B cell (primary cell): ENCODE measurements around the gene MMAB.

ENCODE experiments used
- EZH2 ChIP-seq: IDR thresholded peaks from 2 replicates; pipeline ENCODE4 v1.6.1; 2012; ENCODE audit warnings: borderline replicate concordance, low read depth, mild to moderate bottlenecking, moderate library complexity, low read length; ENCODE audit not compliant: insufficient read depth, poor library complexity, severe bottlenecking
- TF ChIP-seq, protein P1 (sequence below): fragments of 200-600 bp; IDR thresholded peaks from one replicate; pipeline ENCODE4 v1.8.0; 2022; ENCODE audit warnings: antibody characterized with exemption, mild to moderate bottlenecking

DNA sequence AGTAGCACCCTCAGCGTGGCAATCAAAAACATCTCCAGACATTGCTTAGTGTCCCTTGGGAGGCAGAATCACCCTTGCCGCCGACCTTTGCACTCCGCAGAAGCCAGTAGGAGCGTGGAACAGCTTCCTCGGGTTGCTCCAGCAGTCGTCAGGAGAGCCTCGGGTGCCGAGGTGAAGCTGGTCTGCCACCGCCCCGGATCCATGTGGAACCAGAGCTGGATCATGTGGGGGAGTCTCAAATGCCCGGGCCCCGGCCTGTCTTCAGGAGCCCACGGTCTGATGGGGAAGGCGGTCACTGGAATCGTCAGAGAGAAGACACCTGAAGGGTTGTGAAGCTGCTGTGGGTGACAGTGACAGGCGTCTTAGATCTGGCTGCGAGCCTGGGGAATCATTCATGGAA, 14.6 kb upstream of the MMAB start:
- TF ChIP-seq EZH2 = no peak
- TF ChIP-seq, protein P1, sequence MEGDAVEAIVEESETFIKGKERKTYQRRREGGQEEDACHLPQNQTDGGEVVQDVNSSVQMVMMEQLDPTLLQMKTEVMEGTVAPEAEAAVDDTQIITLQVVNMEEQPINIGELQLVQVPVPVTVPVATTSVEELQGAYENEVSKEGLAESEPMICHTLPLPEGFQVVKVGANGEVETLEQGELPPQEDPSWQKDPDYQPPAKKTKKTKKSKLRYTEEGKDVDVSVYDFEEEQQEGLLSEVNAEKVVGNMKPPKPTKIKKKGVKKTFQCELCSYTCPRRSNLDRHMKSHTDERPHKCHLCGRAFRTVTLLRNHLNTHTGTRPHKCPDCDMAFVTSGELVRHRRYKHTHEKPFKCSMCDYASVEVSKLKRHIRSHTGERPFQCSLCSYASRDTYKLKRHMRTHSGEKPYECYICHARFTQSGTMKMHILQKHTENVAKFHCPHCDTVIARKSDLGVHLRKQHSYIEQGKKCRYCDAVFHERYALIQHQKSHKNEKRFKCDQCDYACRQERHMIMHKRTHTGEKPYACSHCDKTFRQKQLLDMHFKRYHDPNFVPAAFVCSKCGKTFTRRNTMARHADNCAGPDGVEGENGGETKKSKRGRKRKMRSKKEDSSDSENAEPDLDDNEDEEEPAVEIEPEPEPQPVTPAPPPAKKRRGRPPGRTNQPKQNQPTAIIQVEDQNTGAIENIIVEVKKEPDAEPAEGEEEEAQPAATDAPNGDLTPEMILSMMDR = no peak
